Endothelial cell of umbilical vein (primary cell): ENCODE results near the gene DDR2.

Source experiments
- CTCF ChIP-seq, 2 donors: IDR thresholded peaks; 1 replicate in 1 of 2; 2 replicates in 1 of 2; pipeline ENCODE4 v1.5.1; 2011; ENCODE audit warnings: low read length in 2 of 2, mild to moderate bottlenecking in 2 of 2, moderate library complexity in 2 of 2, control low read depth in 1 of 2, inconsistent platforms in 1 of 2, low read depth in 1 of 2; ENCODE audit not compliant: insufficient read depth in 1 of 2; ENCODE audit errors: extremely low read depth in 1 of 2
- EZH2 ChIP-seq: IDR thresholded peaks from 2 replicates; pipeline ENCODE4 v1.6.1; 2012; ENCODE audit warnings: borderline replicate concordance, low read depth, mild to moderate bottlenecking, moderate library complexity, low read length, inconsistent platforms; ENCODE audit not compliant: severe bottlenecking
- FOS ChIP-seq: IDR thresholded peaks from 2 replicates; pipeline ENCODE4 v1.6.1; 2011; ENCODE audit warnings: mild to moderate bottlenecking, low read length, moderate library complexity, borderline replicate concordance; ENCODE audit not compliant: insufficient read depth
- GATA2 ChIP-seq: IDR thresholded peaks from 2 replicates; pipeline ENCODE4 v1.7.0; 2011; ENCODE audit warnings: low read depth, mild to moderate bottlenecking, moderate library complexity, mixed read lengths, low read length; ENCODE audit not compliant: insufficient read length, insufficient read depth
- JUN ChIP-seq: IDR thresholded peaks from 2 replicates; pipeline ENCODE4 v1.6.1; 2011; ENCODE audit warnings: borderline replicate concordance, low read depth; ENCODE audit not compliant: insufficient read length, insufficient read depth
- MAX ChIP-seq: IDR thresholded peaks from 2 replicates; pipeline ENCODE4 v1.6.1; 2011; ENCODE audit not compliant: insufficient read depth, insufficient read length
- POLR2A ChIP-seq: IDR thresholded peaks from 2 replicates; pipeline ENCODE4 v1.6.1; 2012; ENCODE audit warnings: low read depth, mild to moderate bottlenecking, control low read depth, low read length
- POLR2AphosphoS5 ChIP-seq: IDR thresholded peaks from 2 replicates; pipeline ENCODE4 v1.6.1; 2012; ENCODE audit warnings: low read depth, mild to moderate bottlenecking, control low read depth, low read length, moderate library complexity; ENCODE audit not compliant: insufficient read depth

- TF ChIP-seq CTCF (IDR thresholded peaks at IDR 0.05; ENCODE audit: extremely low read depth in 1 of 2, insufficient read depth in 1 of 2, low read depth in 1 of 2, low read length in 2 of 2) (no peak), FOS (no peak), POLR2AphosphoS5 (no peak), POLR2A (no peak), GATA2 (no peak), EZH2 (no peak), JUN (no peak), MAX (no peak)
Measured at GRCh38 chr1:162680419-162681121, 48.3 kb downstream of the DDR2 start.
